HG03064 (cell line): ENCODE data around the gene CDH13.

ENCODE experiments used
- ATAC-seq: cut with Tn5 transposase; IDR thresholded peaks from one replicate; pipeline ENCODE4 v1.9.1; 2021; ENCODE audit warnings: low read depth; ENCODE audit not compliant: unreplicated experiment

The CDH13 gene

GRCh38 chr16:83715217-83715920, 1088.6 kb downstream of the CDH13 start:
- ATAC-seq = no peak

GRCh38 chr16:83717308-83717707, 1090.5 kb downstream of the CDH13 start:
- no peak for ATAC-seq

GRCh38 chr16:83717814-83718213, 1091.0 kb downstream of the CDH13 start:
- ATAC-seq = no peak

GRCh38 chr16:83720213-83720612, 1093.4 kb downstream of the CDH13 start:
- no peak for ATAC-seq

DNA sequence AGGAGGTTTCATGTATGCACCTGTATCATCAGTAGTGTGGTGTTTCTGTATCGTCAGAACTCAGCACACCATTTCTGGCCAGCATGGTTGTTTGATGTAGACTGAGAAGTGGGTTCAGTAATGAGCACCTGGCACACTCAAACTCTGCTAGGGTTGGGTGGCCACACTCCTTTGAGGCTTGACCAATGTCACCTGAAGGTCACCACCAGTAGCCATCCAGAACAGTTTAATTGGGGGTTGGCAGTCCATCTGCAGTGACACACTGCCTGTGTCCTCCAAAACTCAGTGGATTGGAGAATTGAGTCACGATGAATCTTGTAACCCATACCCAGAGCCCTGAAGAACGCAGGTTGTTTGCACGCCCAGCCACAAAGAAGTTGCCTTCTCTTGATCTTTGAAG, 1094.2 kb downstream of the CDH13 start:
- no peak for ATAC-seq

GRCh38 chr16:83721676-83722075, 1094.9 kb downstream of the CDH13 start:
- no peak for ATAC-seq

DNA sequence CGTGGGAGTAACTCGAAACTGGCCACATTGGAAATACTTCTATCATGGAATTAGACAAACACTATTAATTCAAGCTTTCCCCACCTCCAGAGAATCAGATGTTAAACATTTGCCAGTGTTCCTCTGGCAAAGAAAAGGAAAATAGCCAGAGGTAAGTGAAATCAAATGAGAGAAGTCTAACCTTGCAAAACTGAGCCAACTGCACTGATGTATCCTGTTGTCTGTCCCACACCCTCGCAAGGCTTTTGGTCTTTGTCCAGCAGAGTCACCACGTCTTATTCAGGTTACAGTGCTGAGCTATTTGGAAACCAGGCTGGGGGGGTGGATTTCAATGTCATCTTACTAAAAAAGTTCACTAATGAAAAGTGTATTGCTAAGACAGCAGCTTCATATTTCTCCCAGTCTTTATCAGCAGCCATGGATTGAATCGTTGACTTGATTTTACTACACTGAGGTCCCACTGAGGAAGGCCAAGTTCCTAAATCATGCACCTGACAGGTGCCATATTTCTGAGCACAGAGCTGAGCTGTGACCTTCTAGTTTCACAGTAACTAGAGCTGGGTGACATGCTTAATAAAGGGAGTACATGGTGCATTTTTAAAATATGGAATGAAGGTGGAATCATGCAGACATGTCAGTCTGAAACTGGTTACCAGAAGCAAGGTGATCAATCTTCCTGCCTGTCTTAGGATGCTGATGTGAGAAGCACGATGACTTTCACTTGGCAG, 1095.9 kb downstream of the CDH13 start:
- no peak for ATAC-seq

DNA sequence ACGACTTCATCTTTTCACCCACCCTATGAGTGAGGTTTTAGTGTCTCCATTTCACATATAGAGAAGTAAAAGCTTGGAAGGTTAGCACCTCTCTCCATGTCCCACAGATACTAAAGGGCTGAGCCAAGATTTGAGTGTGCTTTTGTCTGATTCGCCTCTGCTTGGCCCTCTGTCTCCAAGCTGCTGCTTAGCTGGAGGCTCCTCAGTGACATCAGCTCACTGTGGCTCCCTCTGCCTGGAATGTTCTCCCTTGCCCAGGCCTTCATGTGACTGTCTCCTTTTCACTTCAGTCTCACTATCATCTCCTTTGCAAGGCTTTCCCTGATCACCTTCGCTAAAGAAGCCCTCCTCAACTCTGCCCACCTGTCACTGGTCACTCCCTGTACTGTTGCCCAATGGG, 1096.5 kb downstream of the CDH13 start:
- no peak for ATAC-seq

GRCh38 chr16:83723901-83724300, 1097.1 kb downstream of the CDH13 start:
- no peak for ATAC-seq

DNA sequence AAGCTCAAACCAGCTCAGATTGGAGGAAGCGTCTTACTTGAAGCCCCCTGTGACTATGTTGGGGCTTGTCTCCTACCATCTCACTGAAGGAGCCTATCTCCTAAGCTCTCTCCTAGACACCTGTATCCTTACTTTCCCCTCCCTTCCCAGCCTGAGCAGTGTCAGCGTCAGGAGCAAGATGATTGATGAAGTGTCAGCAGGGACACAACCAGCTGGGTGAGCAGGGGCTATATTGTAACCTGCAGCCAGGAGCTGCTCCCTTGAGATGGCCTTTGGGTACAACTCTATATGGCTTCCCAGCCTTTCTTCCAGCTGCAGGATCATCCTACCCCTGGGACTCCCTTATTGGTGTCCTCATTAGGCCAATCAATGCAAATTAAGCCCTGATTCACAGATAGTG, 1097.8 kb downstream of the CDH13 start:
- no peak for ATAC-seq

DNA sequence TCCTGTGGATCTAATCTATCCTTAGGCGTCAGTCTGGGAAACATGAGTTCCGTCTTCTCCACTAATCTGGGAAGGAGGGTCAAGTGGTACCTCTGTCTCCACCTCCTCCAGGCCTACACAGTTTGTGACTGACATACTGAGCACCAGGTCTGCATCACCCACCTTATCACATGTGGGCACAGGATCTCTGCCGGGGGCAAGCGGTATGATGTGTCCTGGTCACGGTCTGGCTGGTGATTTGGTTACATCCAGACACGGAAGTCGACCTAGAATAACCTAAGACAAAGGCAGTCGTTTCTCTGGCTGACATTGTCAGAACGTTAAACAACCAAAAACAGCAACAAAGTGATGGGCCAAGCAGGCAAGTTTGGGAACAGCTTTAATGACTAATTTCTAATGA, 1098.5 kb downstream of the CDH13 start:
- ATAC-seq = no peak

DNA sequence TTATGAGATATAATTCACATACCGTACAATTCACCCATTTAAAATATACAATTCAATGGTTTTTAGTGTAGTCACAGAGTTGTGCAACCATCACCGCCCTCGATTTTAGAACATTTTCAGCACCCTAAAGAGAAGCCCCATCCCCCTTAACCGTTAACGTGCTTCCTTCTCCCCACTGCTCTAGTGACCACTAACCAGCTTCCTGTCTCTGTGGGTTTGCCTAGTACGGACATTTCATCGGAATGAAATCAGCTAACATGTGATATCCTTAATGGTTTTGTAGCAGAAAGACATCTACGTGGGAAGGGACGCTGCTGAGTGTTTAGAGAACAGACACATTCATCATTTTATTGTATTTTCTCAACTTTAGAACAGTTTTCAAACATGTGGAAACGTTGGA, 1100.2 kb downstream of the CDH13 start:
- ATAC-seq = no peak

DNA sequence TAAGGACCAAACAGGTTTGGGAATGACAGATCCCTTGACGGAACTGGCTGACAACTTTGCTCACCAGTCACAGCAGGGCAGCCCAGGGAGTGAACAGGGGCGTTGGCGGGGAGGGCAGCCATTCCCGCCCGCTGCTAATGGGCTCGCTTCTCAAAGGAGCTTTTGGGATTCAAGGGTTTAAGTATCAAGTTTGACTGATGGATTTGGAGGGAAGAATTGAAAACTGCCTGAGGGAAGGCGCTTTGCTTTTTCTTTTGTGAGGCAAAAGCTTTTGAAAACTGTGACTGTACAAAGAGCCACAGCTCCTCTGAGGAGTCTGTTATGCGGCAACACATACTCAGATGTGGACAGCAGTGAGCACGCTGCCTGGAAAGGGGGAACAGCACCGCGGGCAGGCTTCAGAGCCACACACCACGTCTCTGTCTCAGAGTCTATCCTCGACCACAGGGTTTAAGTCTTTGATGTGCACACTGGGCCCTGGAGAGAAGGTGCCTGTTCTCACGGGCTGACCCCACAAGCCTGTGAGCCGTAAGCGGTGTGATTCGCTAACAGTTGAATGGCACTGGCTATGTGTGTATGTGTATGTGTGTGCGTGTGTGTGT, 1101.1 kb downstream of the CDH13 start:
- ATAC-seq = no peak

DNA sequence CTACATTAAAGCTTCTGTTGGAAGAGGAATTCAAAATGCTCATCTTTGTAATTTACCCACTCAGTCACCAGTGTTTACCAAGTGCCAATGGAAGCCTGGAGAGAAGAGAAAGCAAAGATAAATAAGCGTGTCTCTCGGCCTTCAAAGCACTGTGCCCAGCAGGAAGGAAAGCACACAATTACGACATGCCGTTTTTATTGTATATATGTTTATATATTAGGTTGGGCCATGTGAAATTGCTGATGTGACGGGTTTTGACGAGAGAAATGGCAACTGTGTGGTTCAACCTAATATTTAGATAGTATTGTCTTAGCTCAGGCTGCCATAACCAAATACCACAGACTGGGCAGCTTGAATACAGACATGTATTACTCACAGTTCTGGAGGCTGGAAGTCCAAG, 1101.7 kb downstream of the CDH13 start:
- ATAC-seq = no peak

DNA sequence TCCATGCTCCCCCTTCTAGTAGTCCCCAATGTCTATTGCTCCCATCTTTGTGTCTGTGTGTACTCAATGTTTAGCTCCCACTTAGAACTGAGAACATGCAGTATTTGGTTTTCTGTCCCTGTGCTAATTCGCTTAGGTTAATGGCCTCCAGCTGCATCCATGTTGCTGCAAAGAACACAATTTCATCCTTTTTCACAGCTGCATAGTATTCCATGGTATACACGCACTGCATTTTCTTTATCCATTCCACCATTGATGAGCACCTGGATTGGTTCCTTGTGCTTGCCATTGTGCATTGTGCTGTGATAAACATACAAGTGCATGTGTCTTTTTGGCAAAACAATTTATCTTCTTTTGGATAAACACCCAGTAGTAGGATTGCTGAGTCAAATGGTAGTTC, 1104.0 kb downstream of the CDH13 start:
- ATAC-seq = no peak

DNA sequence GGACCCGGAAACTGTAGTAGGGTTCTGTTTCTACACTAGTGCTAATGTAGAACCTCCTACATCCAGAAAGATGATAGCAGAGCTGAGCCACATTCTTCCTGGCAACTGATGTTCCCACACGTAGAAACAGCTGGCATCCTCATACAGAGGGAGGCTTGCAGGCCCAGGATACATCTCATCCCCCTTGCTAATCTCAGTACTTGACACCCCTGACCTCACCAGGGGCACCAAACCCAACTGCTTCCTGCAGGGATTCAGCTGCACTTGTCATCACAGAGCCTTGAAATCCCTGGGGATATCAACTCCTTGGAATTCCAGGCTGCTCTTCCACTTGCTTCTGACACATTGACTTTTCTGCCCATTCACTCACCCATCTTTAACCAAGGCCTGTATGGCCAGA, 1105.8 kb downstream of the CDH13 start:
- ATAC-seq = no peak

- ATAC-seq = no peak
Measured at GRCh38 chr16:83733301-83733700, 1106.5 kb downstream of the CDH13 start.

DNA sequence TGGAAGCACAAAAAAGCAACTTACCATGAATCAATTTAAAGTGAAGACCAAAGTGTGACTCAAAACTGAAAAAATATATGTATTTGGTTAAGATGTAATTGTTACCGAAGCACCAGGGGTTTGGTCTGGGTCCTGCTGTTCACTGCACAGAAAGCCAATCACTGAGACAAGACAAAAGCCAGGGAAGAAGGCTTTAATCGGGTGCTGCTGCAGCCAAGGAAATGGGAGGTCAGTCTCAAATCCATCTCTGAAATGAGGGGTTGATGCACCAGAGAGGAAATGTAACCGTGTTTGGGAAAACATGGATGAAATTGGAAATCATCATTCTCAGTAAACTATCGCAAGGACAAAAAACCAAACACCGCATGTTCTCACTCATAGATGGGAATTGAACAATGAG, 1107.4 kb downstream of the CDH13 start:
- no peak for ATAC-seq

- no peak for ATAC-seq
Measured at GRCh38 chr16:83737729-83738354, 1111.1 kb downstream of the CDH13 start.

DNA sequence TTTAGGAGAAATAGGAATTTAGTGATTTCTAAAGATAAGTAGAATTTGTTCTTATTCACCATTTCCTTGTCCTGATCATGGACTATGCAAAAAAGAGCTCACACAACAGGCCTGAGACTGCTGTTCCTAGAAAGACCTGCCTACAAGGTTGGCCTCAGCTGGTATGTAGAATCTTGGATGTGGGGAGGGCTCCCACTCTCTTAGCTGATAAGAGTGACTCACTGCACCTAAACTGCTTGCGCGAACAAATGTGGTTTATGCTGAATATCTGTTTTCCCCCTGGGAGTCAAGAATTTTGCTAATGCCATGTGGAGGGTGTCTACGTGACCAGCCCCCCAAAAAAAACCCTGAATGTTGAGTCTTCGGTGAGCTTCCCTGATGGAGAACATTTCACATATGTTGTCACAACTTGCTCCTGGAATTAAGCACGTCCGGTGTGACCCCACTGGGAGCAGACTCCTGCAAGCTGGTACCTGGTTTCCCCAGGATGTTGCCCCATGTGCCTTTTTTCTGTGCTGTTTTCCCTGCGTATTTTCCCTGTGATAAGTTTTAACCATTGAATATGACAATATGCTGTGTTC, 1112.2 kb downstream of the CDH13 start:
- ATAC-seq = no peak
